Measurements from ENCODE around the gene AGBL1.

GRCh38 chr15:86413191-86413590, 333.5 kb downstream of the AGBL1 start:
- TF ChIP-seq, protein P1, sequence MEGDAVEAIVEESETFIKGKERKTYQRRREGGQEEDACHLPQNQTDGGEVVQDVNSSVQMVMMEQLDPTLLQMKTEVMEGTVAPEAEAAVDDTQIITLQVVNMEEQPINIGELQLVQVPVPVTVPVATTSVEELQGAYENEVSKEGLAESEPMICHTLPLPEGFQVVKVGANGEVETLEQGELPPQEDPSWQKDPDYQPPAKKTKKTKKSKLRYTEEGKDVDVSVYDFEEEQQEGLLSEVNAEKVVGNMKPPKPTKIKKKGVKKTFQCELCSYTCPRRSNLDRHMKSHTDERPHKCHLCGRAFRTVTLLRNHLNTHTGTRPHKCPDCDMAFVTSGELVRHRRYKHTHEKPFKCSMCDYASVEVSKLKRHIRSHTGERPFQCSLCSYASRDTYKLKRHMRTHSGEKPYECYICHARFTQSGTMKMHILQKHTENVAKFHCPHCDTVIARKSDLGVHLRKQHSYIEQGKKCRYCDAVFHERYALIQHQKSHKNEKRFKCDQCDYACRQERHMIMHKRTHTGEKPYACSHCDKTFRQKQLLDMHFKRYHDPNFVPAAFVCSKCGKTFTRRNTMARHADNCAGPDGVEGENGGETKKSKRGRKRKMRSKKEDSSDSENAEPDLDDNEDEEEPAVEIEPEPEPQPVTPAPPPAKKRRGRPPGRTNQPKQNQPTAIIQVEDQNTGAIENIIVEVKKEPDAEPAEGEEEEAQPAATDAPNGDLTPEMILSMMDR (IDR thresholded peaks at IDR 0.05): no peak
- TF ChIP-seq EZH2 (IDR thresholded peaks at IDR 0.05) (no peak), EZH2phosphoT487 (IDR thresholded peaks at IDR 0.05) (no peak)

All from neural progenitor cell (in vitro differentiated cells).